KOPT-K1 (cell line): ENCODE data around the gene ANKRD34A.
A peak's percentile ranks its signal among the peaks of the same experiment; 100 is the strongest.

Source experiments
- H3K27ac ChIP-seq: fragments of 200-600 bp; sonication (generic); 2 replicates; pipeline ENCODE4 v1.5.1; 2016; ENCODE audit warnings: antibody characterized with exemption, mild to moderate bottlenecking, low read depth, low read length; ENCODE audit not compliant: poor library complexity, severe bottlenecking
- H3K36me3 ChIP-seq: fragments of 200-600 bp; sonication (generic); 2 replicates; pipeline ENCODE4 v1.5.1; 2017; ENCODE audit warnings: antibody characterized with exemption, mild to moderate bottlenecking, low read length, moderate library complexity; ENCODE audit not compliant: insufficient read depth
- H3K9me3 ChIP-seq: fragments of 200-600 bp; sonication (generic); 2 replicates; pipeline ENCODE4 v1.5.1; 2017; ENCODE audit warnings: antibody characterized with exemption, low read length, mild to moderate bottlenecking; ENCODE audit not compliant: insufficient read depth, poor library complexity, severe bottlenecking

ANKRD34A gene

DNA sequence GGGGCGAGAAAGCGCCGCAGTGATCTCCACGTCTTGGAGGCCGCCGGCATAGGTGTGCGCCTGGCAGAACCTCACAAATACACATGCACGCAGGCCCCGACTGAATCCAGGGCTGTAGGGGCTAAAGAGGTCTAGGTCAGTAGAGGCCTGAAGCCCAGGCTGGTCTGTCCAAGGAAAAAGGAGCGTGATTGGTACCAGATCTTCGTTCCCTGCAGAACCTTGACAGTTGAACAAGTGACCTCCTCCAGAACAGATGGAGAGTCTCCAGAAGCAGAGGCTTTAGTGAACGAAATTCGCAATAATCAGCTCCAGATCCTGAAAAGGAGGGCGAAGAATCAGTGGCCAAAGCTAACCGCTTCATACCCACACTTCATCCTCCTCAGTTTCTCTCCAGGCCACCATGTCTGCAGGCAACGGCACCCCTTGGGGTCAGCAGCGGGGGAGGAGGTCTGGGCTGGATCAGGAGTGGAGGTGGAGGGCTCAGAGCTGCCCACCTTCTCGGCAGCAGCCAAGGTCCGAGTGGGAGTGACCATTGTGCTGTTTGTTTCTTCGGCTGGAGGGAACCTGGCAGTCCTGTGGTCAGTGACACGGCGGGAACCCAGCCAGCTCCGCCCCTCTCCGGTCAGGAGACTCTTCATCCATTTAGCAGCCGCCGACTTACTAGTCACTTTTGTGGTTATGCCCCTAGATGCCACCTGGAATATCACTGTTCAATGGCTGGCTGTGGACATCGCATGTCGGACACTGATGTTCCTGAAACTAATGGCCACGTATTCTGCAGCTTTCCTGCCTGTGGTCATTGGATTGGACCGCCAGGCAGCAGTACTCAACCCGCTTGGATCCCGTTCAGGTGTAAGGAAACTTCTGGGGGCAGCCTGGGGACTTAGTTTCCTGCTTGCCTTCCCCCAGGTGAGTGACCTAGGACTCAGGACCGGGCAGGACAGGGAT is 45.1 kb downstream of the ANKRD34A start:
- peak overlapping the region; percentile 75 for H3K27ac ChIP-seq
- no peaks in the 10 kb centered on the region for H3K9me3 ChIP-seq
- peaks cover 43% of the 10 kb centered on the region for H3K36me3 ChIP-seq

DNA sequence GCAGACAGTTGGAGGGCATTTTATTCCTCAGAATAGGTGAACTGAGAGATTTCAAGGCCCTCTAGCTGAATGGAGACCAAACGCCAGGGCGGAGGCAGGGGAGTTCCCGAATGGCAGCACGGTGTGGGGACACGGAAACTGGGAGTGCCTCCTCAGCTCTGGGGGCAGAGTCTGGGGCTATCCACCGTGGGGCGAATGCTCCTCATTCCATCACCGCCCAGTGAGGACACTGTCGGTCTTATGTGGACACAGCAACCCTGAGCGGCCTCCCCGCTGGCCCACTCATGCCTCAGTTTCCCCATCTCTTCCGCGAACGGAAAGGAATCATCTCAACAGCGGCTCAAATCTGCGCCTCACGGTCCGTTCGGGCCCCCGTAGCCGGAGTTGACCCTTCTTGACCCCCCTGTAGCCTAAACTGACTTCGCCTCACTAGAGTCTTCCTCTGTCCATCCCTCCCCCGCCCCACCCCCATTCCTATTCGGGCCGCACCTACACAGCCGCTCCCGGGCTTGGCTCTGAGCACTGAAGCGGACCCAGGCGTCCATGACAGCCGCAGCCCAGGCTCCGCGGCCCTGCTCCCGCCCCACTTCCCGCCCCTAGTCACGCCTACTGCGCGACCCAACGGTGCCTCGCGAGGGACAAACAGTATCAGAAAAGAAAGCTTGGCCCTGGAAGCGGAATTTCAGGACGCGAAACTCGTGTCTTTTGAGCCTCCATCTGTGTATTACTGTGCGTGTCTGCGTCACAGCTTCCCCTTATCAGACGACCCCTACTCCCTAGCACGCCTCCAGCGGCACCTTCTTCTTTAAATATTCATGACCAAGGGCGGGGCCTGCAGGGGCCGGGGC is 46.0 kb downstream of the ANKRD34A start, which contains the start of gene PEX11B:
Gene PEX11B (minus strand): TSS at position 574 of the 848 bp plus-strand sequence. CDS start 29 bp downstream, at position 545.
- peak within 1 kb of the TSS; percentile 75 for H3K27ac ChIP-seq
- H3K36me3 ChIP-seq = peaks cover 44% of the 10 kb centered on the region
- H3K9me3 ChIP-seq = no peaks in the 10 kb centered on the region

DNA sequence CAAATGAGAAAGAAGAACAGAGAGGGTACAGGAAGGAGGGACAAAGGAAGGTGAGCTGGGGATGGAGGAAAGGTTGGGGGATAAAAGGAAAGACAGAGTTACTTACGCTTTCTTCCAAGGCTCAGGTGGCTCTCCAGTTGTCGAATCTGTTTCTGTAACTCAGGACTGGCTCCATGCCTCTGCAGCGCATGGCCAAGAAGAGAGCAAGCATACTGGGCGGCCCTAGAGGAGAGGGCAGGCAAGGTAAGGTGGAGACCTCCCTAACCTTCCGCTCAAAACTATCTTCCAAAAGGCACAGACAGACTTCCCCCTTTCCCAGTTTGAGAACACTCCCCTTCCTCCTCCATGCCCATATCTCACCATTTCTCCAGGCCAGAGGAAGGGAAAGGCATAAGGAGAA is 46.8 kb downstream of the ANKRD34A start:
- Histone ChIP-seq H3K9me3 (no peaks in the 10 kb centered on the region), H3K27ac (peak overlapping the region; percentile 75), H3K36me3 (peaks cover 41% of the 10 kb centered on the region)

- Histone ChIP-seq H3K36me3 (peaks cover 45% of the 10 kb centered on the region), H3K27ac (no peak overlapping the region), H3K9me3 (no peaks in the 10 kb centered on the region)
These were observed 47.6 kb downstream of the ANKRD34A start for GRCh38 chr1:145916745-145917144.

DNA sequence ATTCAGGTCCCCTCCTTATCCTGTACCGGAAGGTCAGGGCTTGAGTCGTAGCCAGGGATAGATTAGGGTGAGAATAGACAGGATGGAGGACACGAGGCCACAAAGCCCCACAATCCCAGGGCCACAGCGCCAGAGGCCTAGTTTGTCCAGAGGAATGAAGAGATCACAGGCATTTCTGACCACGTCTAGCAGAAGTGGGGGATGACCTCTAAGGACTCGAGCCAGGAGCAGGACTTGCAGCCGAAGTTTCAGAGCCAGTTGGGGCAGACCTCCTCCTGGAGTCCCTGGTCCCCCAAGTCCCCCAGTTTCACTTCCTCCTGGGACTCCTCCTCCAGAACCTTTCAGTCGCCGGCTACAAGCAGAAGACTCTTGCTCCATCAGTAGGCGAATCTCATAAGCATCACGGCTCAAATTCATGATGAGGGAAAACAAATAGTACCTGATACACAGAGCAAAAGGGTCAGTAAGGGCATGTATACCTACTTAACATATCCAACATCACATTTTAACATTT is 52.2 kb downstream of the ANKRD34A start:
- no peaks in the 10 kb centered on the region for H3K9me3 ChIP-seq
- peaks cover 58% of the 10 kb centered on the region for H3K36me3 ChIP-seq
- H3K27ac ChIP-seq = no peak overlapping the region
